ENCODE data around the gene TADA2B. TPM values are rescaled to one million over a fixed set of nuclear protein-coding genes. Genes with fewer than 3 reads are reported as not detected.

Gene TADA2B
- total RNA-seq, 4 donors from 2014 or later, result 55.4 to 70.2 (median 56.4) TPM

DNA sequence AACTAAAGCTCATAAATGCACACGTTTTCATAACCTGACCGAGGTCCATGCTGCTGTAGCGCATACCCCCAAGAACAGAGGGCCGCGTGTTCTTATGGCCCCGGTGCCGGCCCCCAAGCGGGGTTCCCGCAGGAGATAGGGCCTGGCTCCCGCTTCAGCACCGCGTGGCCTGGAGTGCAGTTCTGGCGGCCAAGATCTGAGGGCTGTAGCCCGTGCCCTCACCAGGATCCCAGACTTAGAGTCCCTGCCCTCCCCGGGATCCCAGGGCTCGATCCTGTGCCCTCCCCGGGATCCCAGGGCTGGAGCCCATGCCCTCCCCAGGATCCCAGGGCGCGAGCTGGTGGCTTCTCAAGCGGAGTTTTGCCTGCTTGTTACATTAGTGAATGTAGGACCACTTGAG, 25.7 kb downstream of the TADA2B start:
- no peak for TF ChIP-seq CTCF (IDR thresholded peaks at IDR 0.05 in 4 of 5, conservative IDR thresholded peaks at IDR 0.05 in 1 of 5)
- no peak for TF ChIP-seq POLR2A (IDR thresholded peaks at IDR 0.05)
- intact Hi-C loops (cut with DNase I; ENCODE audit: low total_unique reads), result loop anchor here (1.0 to 5.0 kb wide), 4 partner anchors 25 to 287 kb away; partner anchors contain the start of genes KIAA0232 and TBC1D14
- in situ Hi-C loops (cut with MboI; ENCODE audit: low sequenced_read_pairs in 4 of 4), result loop anchor here in 2 of 4 donors (10.0 to 25.0 kb wide), 2 partner anchors 157 to 354 kb away; partner anchors contain the start of genes BLOC1S4 (in 1 of the 2) and TBC1D14 (in 1 of the 2)
- H3K4me3 ChIP-seq, result peak overlapping the region; percentile 64 to 99 (median 80)
- H3K36me3 ChIP-seq, result peaks cover 0 to 10% of the 10 kb centered on the region in 2 donors
- no peaks in the 10 kb centered on the region for H3K9me3 ChIP-seq
- ATAC-seq (no peak), DNase-seq (no peak)
- peak overlapping the region; percentile 89 to 98 (median 94) for H3K27ac ChIP-seq
- peaks cover 34 to 35% of the 10 kb centered on the region in 2 donors for H3K4me1 ChIP-seq
- H3K27me3 ChIP-seq, result no peaks in the 10 kb centered on the region

- in situ Hi-C loops (cut with MboI; ENCODE audit: low sequenced_read_pairs in 4 of 4) (loop anchor here (5.0 to 25.0 kb wide), 7 partner anchors 86 to 356 kb away; partner anchors contain the start of genes TBC1D14 (in 4 of the 4) and BLOC1S4 (in 2 of the 4)), intact Hi-C loops (cut with DNase I; ENCODE audit: low total_unique reads) (loop anchor here (1.0 kb wide), 2 partner anchors 97 to 351 kb away; no protein-coding TSS in a partner anchor)
- ATAC-seq, result peak; percentile 4 to 27
Observed at GRCh38 chr4:7070729-7071511, 27.7 kb downstream of the TADA2B start.

GRCh38 chr4:7073059-7073458, 29.9 kb downstream of the TADA2B start:
- TF ChIP-seq CTCF (IDR thresholded peaks at IDR 0.05 in 4 of 5, conservative IDR thresholded peaks at IDR 0.05 in 1 of 5) (no peak), POLR2A (IDR thresholded peaks at IDR 0.05) (no peak)

More at GRCh38 chr4:7070729-7071511, 27.7 kb downstream of the TADA2B start:
- no peaks in the 10 kb centered on the region for H3K27me3 ChIP-seq
- H3K9me3 ChIP-seq, result no peaks in the 10 kb centered on the region
- no peak overlapping the region for H3K4me3 ChIP-seq
- peak; percentile 66 to 78 for DNase-seq
- no peaks in the 10 kb centered on the region for H3K36me3 ChIP-seq
- no peak overlapping the region for H3K27ac ChIP-seq
- H3K4me1 ChIP-seq, result peaks cover 35 to 43% of the 10 kb centered on the region in 2 donors
- TF ChIP-seq CTCF (IDR thresholded peaks at IDR 0.05 in 4 of 5, conservative IDR thresholded peaks at IDR 0.05 in 1 of 5) (peak; percentile 97 to 99 (median 97)), POLR2A (IDR thresholded peaks at IDR 0.05) (no peak)

GRCh38 chr4:7073526-7074390, 30.6 kb downstream of the TADA2B start:
- in situ Hi-C loops (cut with MboI; ENCODE audit: low sequenced_read_pairs in 4 of 4) (loop anchor here (5.0 to 25.0 kb wide), 7 partner anchors 89 to 359 kb away; partner anchors contain the start of genes TBC1D14 (in 4 of the 4) and BLOC1S4 (in 2 of the 4)), intact Hi-C loops (cut with DNase I; ENCODE audit: low total_unique reads) (loop anchor here (1.0 kb wide), 1 partner anchor 30 kb away; the partner anchor contains the start of gene TADA2B)
- peak in 1 of 2 donors; percentile 51 for DNase-seq
- Histone ChIP-seq H3K27ac (peak overlapping the region; percentile 47 to 64 (median 59)), H3K4me3 (no peak overlapping the region), H3K36me3 (no peaks in the 10 kb centered on the region), H3K27me3 (no peaks in the 10 kb centered on the region), H3K9me3 (no peaks in the 10 kb centered on the region), H3K4me1 (peaks cover 20 to 26% of the 10 kb centered on the region in 2 donors)
- TF ChIP-seq CTCF (IDR thresholded peaks at IDR 0.05 in 4 of 5, conservative IDR thresholded peaks at IDR 0.05 in 1 of 5) (no peak), POLR2A (IDR thresholded peaks at IDR 0.05) (no peak)
- ATAC-seq, result peak; percentile 35 to 57

More at GRCh38 chr4:7073059-7073458, 29.9 kb downstream of the TADA2B start:
- Histone ChIP-seq H3K27me3 (no peaks in the 10 kb centered on the region), H3K36me3 (no peaks in the 10 kb centered on the region), H3K4me1 (peaks cover 22 to 30% of the 10 kb centered on the region in 2 donors), H3K9me3 (no peaks in the 10 kb centered on the region), H3K4me3 (no peak overlapping the region), H3K27ac (no peak overlapping the region)
- in situ Hi-C loops (cut with MboI; ENCODE audit: low sequenced_read_pairs in 4 of 4) (loop anchor here (5.0 to 25.0 kb wide), 7 partner anchors 88 to 358 kb away; partner anchors contain the start of genes TBC1D14 (in 4 of the 4) and BLOC1S4 (in 2 of the 4)), intact Hi-C loops (cut with DNase I; ENCODE audit: low total_unique reads) (loop anchor here (1.0 kb wide), 1 partner anchor 30 kb away; the partner anchor contains the start of gene TADA2B)
- DNase-seq, result no peak
- no peak for ATAC-seq

Measured in gastrocnemius medialis (tissue), 4 donors.